Stimulated activated CD4-positive, alpha-beta T cell treated with anti-CD3 and anti-CD28 coated beads, Interleukin-1b, Interleukin-23, amount 100 ng/mL, for 4 hours (primary cell): ENCODE results near the gene GRIN2C.

Experiments used
- DNase-seq, 2 donors: peaks; one replicate each; pipeline ENCODE4 v3.0.0-alpha.2; 2020; ENCODE audit warnings: low read depth in 2 of 2

The GRIN2C gene

GRCh38 chr17:74801896-74802295 is 57.8 kb downstream of the GRIN2C start:
- DNase-seq = no peak

GRCh38 chr17:74800531-74800930 is 59.2 kb downstream of the GRIN2C start:
- no peak for DNase-seq

- DNase-seq = no peak
These were observed 60.6 kb downstream of the GRIN2C start for GRCh38 chr17:74799097-74799496.

- no peak for DNase-seq
These were observed 61.4 kb downstream of the GRIN2C start for GRCh38 chr17:74798239-74798707.

GRCh38 chr17:74797824-74798223 is 61.9 kb downstream of the GRIN2C start:
- DNase-seq = no peak

- no peak for DNase-seq
These were observed 62.8 kb downstream of the GRIN2C start for GRCh38 chr17:74796866-74797265.

GRCh38 chr17:74796211-74796610 is 63.5 kb downstream of the GRIN2C start:
- no peak for DNase-seq

- DNase-seq = no peak
These were observed 64.2 kb downstream of the GRIN2C start for GRCh38 chr17:74795327-74796020.

- DNase-seq = no peak
These were observed 67.0 kb downstream of the GRIN2C start for GRCh38 chr17:74792586-74793105.
